ENCODE data around the gene ST3GAL4. TPM values are rescaled to one million over a fixed set of nuclear protein-coding genes. Genes with fewer than 3 reads are reported as not detected.

The ST3GAL4 gene
- polyA plus RNA-seq, 2 of the 4 experiments (the other 2 are of a cell fraction), result 11.9 to 17.5 TPM

DNA sequence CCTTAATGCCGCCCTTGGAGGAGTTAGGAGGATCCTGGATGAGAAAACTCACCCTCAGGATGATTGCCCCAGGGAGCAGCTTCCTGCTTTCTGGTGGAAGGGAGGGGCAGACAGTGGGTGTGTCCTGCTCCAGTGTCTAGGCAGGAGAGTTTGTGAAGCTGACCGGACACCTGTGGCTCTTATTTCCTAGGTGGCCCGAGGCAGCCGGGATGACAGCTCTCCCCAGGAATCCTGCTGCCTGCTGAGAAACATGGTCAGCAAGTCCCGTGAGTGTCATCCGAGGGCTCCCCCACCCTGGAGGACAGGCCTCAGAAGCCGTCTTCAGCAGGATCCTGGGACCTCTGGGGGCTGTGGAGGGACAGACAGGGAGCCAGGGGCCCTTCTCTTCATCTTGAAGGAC is 50.4 kb downstream of the ST3GAL4 start:
- POLR2A ChIA-PET, result no interaction called here

DNA sequence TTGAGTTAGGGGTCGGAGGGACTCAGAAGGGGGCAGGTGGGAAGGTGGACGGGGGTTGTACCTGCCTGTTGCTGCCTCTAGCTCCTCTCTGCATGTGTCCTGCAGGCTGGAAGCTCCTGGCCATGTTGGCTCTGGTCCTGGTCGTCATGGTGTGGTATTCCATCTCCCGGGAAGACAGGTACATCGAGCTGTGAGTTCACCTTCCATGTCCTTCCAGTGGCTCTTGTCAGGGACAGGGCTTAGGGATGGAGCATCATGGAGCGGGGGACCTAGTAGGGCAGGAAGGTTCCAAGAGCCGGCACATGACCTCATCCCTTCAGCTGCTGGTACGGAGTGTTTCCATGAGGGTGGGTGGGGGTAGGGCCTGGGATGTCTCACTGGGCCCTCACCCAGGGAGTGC is 50.9 kb downstream of the ST3GAL4 start:
- ChIA-PET CTCF (no interaction called here), POLR2A (no interaction called here)
- Histone ChIP-seq H3K4me3 (no peak overlapping the region), H3K9me3 (no peaks in the 10 kb centered on the region), H3K4me2 (no peak overlapping the region), H3K27ac (no peak overlapping the region), H3K4me1 (peaks cover 11% of the 10 kb centered on the region; the same call in 2 of the 3 replicates)
- ATAC-seq, result no peak
- 98% methylated on average over 5 of the region's 8 CpGs for WGBS (ENCODE audit: missing lambda C conversion rate)
- no peak for TF ChIP-seq JUN (IDR thresholded peaks at IDR 0.05)
- no peak for TF ChIP-seq MAFK (IDR thresholded peaks at IDR 0.05; ENCODE audit: partially characterized antibody)
- no peak for TF ChIP-seq KDM1A (IDR thresholded peaks at IDR 0.05; ENCODE audit: low read depth)
- TF ChIP-seq SREBF2 (IDR thresholded peaks at IDR 0.05), result no peak
- no peak for TF ChIP-seq CHD2 (IDR thresholded peaks at IDR 0.05; ENCODE audit: low read length, partially characterized antibody)
- TF ChIP-seq NFE2L2 (conservative IDR thresholded peaks at IDR 0.05; ENCODE audit: low read length), result no peak
- no peak for TF ChIP-seq TFCP2L1 (CRISPR knock-in tag; IDR thresholded peaks at IDR 0.05)
- TF ChIP-seq, protein P1, sequence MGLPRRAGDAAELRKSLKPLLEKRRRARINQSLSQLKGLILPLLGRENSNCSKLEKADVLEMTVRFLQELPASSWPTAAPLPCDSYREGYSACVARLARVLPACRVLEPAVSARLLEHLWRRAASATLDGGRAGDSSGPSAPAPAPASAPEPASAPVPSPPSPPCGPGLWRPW (IDR thresholded peaks at IDR 0.05), result no peak
- TF ChIP-seq FOSB (CRISPR knock-in tag; IDR thresholded peaks at IDR 0.05), result no peak
- TF ChIP-seq HOXB13 (CRISPR knock-in tag; IDR thresholded peaks at IDR 0.05; ENCODE audit: low read depth), result no peak
- no peak for TF ChIP-seq GATA3 (IDR thresholded peaks at IDR 0.05; ENCODE audit: borderline replicate concordance)
- TF ChIP-seq HMGXB4 (CRISPR knock-in tag; IDR thresholded peaks at IDR 0.05; ENCODE audit: borderline replicate concordance), result no peak
- TF ChIP-seq JUNB (IDR thresholded peaks at IDR 0.05), result no peak
- TF ChIP-seq EHF (CRISPR knock-in tag; IDR thresholded peaks at IDR 0.05), result no peak
- no peak for TF ChIP-seq HEYL (CRISPR knock-in tag; IDR thresholded peaks at IDR 0.05)
- no peak for TF ChIP-seq CBX8 (IDR thresholded peaks at IDR 0.05)
- TF ChIP-seq RAD21 (conservative IDR thresholded peaks at IDR 0.05 in 1 of 2, IDR thresholded peaks at IDR 0.05 in 1 of 2), result no peak
- FAIRE-seq, result no peak
- DNase-seq (ENCODE audit: low read depth in 1 of 2, low spot score in 1 of 2), result no peak

More for the DNA sequence above, 50.4 kb downstream of the ST3GAL4 start:
- TF ChIP-seq, protein P2, sequence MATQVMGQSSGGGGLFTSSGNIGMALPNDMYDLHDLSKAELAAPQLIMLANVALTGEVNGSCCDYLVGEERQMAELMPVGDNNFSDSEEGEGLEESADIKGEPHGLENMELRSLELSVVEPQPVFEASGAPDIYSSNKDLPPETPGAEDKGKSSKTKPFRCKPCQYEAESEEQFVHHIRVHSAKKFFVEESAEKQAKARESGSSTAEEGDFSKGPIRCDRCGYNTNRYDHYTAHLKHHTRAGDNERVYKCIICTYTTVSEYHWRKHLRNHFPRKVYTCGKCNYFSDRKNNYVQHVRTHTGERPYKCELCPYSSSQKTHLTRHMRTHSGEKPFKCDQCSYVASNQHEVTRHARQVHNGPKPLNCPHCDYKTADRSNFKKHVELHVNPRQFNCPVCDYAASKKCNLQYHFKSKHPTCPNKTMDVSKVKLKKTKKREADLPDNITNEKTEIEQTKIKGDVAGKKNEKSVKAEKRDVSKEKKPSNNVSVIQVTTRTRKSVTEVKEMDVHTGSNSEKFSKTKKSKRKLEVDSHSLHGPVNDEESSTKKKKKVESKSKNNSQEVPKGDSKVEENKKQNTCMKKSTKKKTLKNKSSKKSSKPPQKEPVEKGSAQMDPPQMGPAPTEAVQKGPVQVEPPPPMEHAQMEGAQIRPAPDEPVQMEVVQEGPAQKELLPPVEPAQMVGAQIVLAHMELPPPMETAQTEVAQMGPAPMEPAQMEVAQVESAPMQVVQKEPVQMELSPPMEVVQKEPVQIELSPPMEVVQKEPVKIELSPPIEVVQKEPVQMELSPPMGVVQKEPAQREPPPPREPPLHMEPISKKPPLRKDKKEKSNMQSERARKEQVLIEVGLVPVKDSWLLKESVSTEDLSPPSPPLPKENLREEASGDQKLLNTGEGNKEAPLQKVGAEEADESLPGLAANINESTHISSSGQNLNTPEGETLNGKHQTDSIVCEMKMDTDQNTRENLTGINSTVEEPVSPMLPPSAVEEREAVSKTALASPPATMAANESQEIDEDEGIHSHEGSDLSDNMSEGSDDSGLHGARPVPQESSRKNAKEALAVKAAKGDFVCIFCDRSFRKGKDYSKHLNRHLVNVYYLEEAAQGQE (IDR thresholded peaks at IDR 0.05), result no peak
- TF ChIP-seq MYC (IDR thresholded peaks at IDR 0.05; ENCODE audit: borderline replicate concordance, low read length) (no peak), FOSB (CRISPR knock-in tag; IDR thresholded peaks at IDR 0.05) (no peak), JUNB (IDR thresholded peaks at IDR 0.05) (no peak), CBX8 (IDR thresholded peaks at IDR 0.05) (no peak), KDM5A (IDR thresholded peaks at IDR 0.05) (no peak), CEBPB (IDR thresholded peaks at IDR 0.05) (no peak), HDAC2 (IDR thresholded peaks at IDR 0.05) (no peak), RCOR1 (IDR thresholded peaks at IDR 0.05; ENCODE audit: low read depth, low read length) (no peak), CBX2 (IDR thresholded peaks at IDR 0.05; ENCODE audit: borderline replicate concordance, low read depth) (no peak), RNF2 (IDR thresholded peaks at IDR 0.05; ENCODE audit: borderline replicate concordance, low read depth) (no peak), MAZ (IDR thresholded peaks at IDR 0.05; ENCODE audit: borderline replicate concordance, low read depth, low read length) (no peak), NR3C1 (IDR thresholded peaks at IDR 0.05) (no peak)
- TF ChIP-seq, protein P3, sequence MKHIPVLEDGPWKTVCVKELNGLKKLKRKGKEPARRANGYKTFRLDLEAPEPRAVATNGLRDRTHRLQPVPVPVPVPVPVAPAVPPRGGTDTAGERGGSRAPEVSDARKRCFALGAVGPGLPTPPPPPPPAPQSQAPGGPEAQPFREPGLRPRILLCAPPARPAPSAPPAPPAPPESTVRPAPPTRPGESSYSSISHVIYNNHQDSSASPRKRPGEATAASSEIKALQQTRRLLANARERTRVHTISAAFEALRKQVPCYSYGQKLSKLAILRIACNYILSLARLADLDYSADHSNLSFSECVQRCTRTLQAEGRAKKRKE (CRISPR knock-in tag; IDR thresholded peaks at IDR 0.05; ENCODE audit: low read depth), result no peak
- TF ChIP-seq, protein P4, sequence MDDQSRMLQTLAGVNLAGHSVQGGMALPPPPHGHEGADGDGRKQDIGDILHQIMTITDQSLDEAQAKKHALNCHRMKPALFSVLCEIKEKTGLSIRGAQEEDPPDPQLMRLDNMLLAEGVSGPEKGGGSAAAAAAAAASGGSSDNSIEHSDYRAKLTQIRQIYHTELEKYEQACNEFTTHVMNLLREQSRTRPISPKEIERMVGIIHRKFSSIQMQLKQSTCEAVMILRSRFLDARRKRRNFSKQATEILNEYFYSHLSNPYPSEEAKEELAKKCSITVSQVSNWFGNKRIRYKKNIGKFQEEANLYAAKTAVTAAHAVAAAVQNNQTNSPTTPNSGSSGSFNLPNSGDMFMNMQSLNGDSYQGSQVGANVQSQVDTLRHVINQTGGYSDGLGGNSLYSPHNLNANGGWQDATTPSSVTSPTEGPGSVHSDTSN (IDR thresholded peaks at IDR 0.05), result no peak
- Histone ChIP-seq H3K9me3 (no peaks in the 10 kb centered on the region), H3K27ac (no peak overlapping the region), H3K4me3 (no peak overlapping the region), H3K4me2 (no peak overlapping the region), H3K4me1 (peaks cover 11% of the 10 kb centered on the region; the same call in 2 of the 3 replicates)
- CTCF ChIA-PET, result no interaction called here
- DNase-seq (ENCODE audit: low read depth in 1 of 2, low spot score in 1 of 2), result no peak
- FAIRE-seq, result no peak
- no peak for ATAC-seq
- 78% methylated on average over 4 of the region's 7 CpGs for WGBS (ENCODE audit: missing lambda C conversion rate)

Measured in A549 (cell line).